Amygdala (tissue), 56 donors: ENCODE results near the gene OR6B1.
A peak's percentile ranks its signal among the peaks of the same experiment; 100 is the strongest.

ENCODE experiments used
- DNase-seq, 56 donors: peaks; one replicate each; lab custom pipeline; 2025; lab: John Stamatoyannopoulos, UW

Gene OR6B1

DNA sequence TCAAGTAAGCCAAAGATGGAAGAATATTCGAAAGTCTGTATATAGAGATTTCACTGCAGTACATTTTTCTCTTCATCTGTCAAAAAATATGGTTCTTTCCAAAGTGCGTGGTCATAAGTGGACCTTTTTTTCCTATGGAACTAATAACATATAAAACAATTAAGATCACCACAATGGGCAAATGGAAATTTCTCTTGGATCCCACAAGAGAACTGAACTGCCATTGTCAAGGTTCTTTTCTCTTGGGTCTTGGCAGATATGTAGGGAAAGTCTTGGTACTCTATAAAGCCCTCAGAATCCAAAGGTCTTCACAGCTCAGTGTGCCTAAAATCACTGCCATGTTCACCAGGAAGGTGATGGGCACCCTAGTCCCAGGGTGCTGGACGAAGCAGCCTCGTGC lies at the start of gene OR6B1:
OR6B1 (plus strand) TSS at position 301 of the 400 bp plus-strand sequence. CDS start 3,677 bp downstream, outside the sequence.
- DNase-seq = no peak

- no peak for DNase-seq
Observed at GRCh38 chr7:143953421-143953820, 46.7 kb upstream of the OR6B1 start.

- DNase-seq = no peak
Observed at GRCh38 chr7:143954135-143954534, 46.0 kb upstream of the OR6B1 start.

DNA sequence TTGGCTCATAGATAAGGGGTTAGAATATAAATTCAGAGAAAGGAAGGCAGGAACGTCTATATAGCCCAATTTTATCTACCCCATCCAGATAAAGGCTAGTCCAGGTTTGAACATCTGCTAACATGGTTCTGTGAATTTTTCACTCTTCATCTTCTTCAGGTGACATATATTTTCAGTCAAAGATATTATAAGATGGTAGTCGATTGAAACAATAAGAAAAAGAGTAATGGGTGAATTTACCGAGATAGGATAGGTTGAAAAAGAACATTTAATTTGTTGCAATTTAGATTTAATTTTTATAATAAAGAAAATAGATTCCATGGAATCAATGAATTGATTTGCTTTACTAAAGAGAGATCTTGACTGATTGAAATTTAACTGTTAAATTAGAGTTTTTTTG lies 45.6 kb upstream of the OR6B1 start, which contains the start of gene OR2F1:
OR2F1 (plus strand) TSS at position 301 of the 400 bp plus-strand sequence. CDS start 5,127 bp downstream, outside the sequence.
- DNase-seq = no peak

DNA sequence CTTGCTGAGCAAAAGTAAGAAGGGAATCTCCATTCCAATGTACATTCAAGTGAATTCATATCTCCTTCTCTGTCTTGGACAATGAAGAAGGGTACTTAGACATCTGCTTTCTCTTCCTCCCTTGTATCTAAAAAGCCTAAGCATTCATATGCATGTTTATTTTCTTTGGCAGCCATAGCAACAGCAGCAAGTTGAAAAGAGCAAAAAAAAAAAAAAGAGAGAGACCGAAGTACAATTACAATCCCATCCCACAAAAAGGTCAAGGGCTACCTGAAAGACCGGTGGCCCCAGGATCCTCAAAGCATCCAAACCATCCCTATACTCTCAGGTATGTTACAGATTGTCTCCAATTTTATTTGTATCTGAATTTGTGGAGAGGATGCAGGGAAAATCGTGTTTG lies 41.3 kb upstream of the OR6B1 start:
- DNase-seq = no peak

- peak in 5 of 56 donors; percentile 1 to 21 (median 2) for DNase-seq
Observed at GRCh38 chr7:143960813-143961610, 39.1 kb upstream of the OR6B1 start.

GRCh38 chr7:143965280-143965679 lies 34.8 kb upstream of the OR6B1 start:
- DNase-seq = no peak

GRCh38 chr7:143967398-143967797 lies 32.7 kb upstream of the OR6B1 start:
- DNase-seq = no peak

DNA sequence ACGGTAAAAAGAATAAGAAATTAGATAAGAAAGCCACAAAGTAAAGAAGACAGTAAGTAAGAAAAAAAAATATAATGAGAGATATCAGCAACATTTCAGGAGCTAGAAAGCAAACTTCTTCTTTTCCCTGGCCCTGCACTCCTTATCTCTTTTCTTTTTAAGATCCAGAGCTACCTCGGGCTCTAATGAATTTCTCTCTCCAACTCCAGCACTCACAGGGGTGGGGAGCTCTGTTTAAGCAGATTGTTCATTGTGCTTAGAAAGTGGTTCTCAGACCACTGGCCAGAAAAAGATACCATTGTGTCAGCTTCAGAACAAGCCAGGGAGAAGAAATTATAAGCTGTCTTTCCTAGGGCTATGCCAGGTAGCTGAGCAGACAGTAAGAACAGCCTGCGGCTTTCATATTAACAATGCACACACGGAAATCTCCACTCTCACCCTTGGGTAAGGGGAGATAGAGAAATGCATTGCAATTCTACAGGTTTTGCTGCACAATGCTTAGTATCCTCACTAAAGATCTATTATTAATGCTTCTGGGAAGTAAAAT lies 26.2 kb upstream of the OR6B1 start:
- DNase-seq = no peak

DNA sequence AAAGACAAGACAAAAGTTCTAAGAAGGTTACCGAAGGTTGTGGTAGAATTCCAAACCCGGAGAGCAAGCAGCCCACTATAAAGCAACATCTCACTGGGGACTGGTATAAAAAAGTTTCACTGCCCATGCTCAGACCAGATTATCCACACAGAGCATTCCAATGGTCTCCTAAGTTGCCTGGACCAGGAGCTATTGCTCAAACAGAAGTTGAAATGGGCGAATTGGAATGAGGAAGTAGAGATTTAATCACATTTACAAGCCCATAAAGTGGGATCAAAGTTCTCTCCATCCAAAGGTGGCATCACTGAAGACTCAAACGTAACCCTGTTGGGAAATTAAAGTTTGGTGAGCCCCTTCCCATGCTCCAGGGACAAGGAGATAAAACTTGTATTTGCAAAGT lies 25.7 kb upstream of the OR6B1 start:
- DNase-seq = no peak

GRCh38 chr7:143975617-143976016 lies 24.5 kb upstream of the OR6B1 start:
- DNase-seq = no peak

- no peak for DNase-seq
Observed at GRCh38 chr7:143978585-143978984, 21.5 kb upstream of the OR6B1 start.

- DNase-seq = no peak
Observed at GRCh38 chr7:143979359-143979758, 20.8 kb upstream of the OR6B1 start.

GRCh38 chr7:143979998-143980397 lies 20.1 kb upstream of the OR6B1 start:
- DNase-seq = no peak

DNA sequence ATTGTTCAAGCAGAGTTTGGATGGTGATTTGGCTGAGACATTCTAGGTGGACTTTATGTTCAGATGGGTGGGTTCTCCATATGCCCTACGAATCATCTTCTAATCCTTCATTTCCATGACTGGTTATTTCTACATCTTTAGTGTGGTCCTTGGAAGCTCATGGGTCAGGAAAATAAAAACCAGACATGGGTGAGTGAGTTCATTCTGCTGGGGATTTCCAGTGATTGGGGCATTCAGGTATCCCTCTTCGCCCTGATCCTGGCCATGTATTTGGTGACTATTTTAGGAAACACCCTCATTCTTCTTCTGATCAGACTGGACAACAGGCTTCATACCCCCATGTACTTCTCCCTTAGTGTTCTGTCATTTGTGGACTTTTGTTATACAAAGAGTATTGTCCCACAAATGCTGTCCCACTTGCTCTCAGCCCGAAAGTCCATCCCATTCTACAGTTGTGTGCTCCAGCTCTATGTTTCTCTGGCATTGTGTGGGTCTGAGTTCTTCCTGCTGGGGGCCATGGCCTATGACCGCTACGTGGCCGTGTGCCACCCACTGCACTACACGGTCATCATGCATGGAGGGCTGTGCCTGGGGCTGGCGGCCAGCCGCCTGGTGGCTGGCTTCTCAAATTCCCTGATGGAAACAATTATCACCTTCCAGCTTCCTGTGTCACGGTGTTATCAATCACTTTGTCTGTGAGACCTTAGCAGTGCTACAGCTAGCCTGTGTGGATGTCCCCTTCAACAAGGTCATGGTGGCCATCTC lies 19.2 kb upstream of the OR6B1 start:
- DNase-seq = no peak

GRCh38 chr7:143983960-143984359 lies 16.2 kb upstream of the OR6B1 start:
- no peak for DNase-seq

- DNase-seq = no peak
Observed at GRCh38 chr7:143987513-143987912, 12.6 kb upstream of the OR6B1 start.

- no peak for DNase-seq
Observed at GRCh38 chr7:143988976-143989745, 11.0 kb upstream of the OR6B1 start.

GRCh38 chr7:143992670-143993069 lies 7.5 kb upstream of the OR6B1 start:
- DNase-seq = no peak

DNA sequence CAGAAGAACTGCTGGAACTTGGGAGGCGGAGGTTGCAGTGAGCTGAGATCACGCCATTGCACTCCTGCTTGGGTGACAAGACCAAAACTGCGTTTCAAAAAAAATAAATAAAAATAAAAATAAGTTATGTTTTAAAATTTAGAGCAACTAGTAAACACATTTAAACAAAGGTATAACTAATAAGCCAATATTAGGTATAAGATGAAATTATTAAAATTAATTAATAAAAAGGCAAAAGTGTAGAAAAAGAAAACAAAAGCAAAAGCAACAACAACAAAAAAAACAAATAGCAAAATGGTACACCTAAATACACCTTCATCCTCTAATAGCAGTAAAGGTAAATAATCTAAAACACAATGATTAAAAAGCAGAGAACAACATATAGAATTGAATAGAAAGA lies 6.2 kb upstream of the OR6B1 start:
- no peak for DNase-seq

- DNase-seq = no peak
Observed at GRCh38 chr7:144001543-144001942, 1.4 kb downstream of the OR6B1 start.
